GM19372 (cell line): Measurements from ENCODE around the gene ADAT2.

Experiments used
- ATAC-seq: cut with Tn5 transposase; IDR thresholded peaks from one replicate; pipeline ENCODE4 v1.9.1; 2021; ENCODE audit warnings: mild to moderate bottlenecking, low read depth, moderate library complexity; ENCODE audit not compliant: unreplicated experiment

The ADAT2 gene

GRCh38 chr6:143399176-143399575 lies 51.3 kb downstream of the ADAT2 start:
- ATAC-seq: no peak

- no peak for ATAC-seq
Observed at GRCh38 chr6:143397227-143398222, 53.0 kb downstream of the ADAT2 start.

GRCh38 chr6:143396497-143397226 lies 53.8 kb downstream of the ADAT2 start:
- ATAC-seq: no peak

- no peak for ATAC-seq
Observed at GRCh38 chr6:143395699-143396098, 54.8 kb downstream of the ADAT2 start.

GRCh38 chr6:143394389-143394788 lies 56.1 kb downstream of the ADAT2 start:
- ATAC-seq: no peak

GRCh38 chr6:143390278-143390677 lies 60.2 kb downstream of the ADAT2 start:
- no peak for ATAC-seq

GRCh38 chr6:143385636-143386035 lies 64.9 kb downstream of the ADAT2 start:
- no peak for ATAC-seq

GRCh38 chr6:143376861-143377260 lies 73.6 kb downstream of the ADAT2 start:
- ATAC-seq: no peak

- ATAC-seq: no peak
Observed at GRCh38 chr6:143376375-143376774, 74.1 kb downstream of the ADAT2 start.

- no peak for ATAC-seq
Observed at GRCh38 chr6:143375022-143375585, 75.4 kb downstream of the ADAT2 start.

GRCh38 chr6:143374014-143374413 lies 76.5 kb downstream of the ADAT2 start:
- ATAC-seq: no peak
